Measurements from ENCODE around the gene GHITM. TPM values are rescaled to one million over a fixed set of nuclear protein-coding genes. Genes with fewer than 3 reads are reported as not detected.

The GHITM gene
- total and polyA plus RNA-seq, 2 of the 13 experiments (the other 11 are each of a cell fraction or from before 2014, with no cell fraction given): 163 to 212 TPM

DNA sequence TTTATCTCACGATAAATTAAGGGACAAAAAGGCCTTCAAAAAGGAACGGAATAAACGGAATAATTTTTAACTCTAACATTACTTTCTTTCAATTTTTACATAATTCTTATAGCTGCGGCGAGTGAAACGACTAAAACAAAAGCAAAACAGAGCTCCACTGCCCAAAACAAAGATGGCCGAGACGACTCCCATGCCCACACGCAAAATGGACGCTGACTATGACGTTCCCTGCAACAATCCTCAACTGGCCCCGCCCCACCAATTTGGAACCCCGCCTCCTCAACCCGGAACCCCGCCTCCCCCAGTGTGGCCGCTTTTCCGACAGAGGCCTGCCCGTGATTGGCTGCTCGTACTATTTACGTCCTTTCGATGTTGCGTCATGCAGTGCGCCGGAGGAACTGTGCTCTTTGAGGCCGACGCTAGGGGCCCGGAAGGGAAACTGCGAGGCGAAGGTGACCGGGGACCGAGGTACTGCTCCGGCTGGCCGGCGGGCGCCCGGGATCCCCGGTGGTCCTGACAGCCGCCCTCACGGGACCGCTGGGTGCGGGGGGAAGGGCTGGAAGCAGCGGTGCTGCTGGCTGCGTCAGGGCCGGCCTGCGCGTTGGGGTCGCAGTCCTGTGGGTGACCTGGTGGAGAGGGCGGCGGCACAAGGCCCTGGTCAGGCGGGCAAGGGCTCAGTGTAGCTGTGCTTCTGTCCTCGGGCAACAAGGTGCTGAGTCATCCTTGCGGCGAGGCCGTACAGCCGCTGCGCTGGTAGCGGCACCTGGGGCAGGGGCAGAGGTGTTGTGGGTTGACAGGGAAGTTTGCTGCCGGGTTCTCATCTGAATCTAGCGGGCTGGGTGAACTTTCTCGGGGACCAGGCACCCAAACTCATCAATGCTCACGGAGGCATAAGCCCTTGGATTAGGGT is at the start of gene GHITM (continued):
- TF ChIP-seq ZHX2 (IDR thresholded peaks at IDR 0.05; ENCODE audit: low read depth) (peak; percentile 99), ZHX2 (CRISPR knock-in tag; IDR thresholded peaks at IDR 0.05; ENCODE audit: borderline replicate concordance) (0 out of 2 replicates have a peak, but pooled peaks have one; percentile 53), ZNF121 (CRISPR knock-in tag; IDR thresholded peaks at IDR 0.05) (no peak), JUN (CRISPR knock-in tag; IDR thresholded peaks at IDR 0.05) (no peak), YY1 (IDR thresholded peaks at IDR 0.05; ENCODE audit: insufficient read depth, insufficient replicate concordance, low read depth, low read length) (peak; percentile 100), IRF1 (CRISPR knock-in tag; IDR thresholded peaks at IDR 0.05; ENCODE audit: low read depth) (no peak), UBTF (CRISPR knock-in tag; IDR thresholded peaks at IDR 0.05) (peak; percentile 96), ARNTL (CRISPR knock-in tag; IDR thresholded peaks at IDR 0.05) (peak; percentile 44; the same call in 1 of the 2 replicates), NFIC (IDR thresholded peaks at IDR 0.05; ENCODE audit: low read length) (no peak; the same call in 1 of the 2 replicates), THAP11 (CRISPR knock-in tag; IDR thresholded peaks at IDR 0.05) (peak; percentile 95), ZNF773 (CRISPR knock-in tag; IDR thresholded peaks at IDR 0.05; ENCODE audit: borderline replicate concordance) (0 out of 2 replicates have a peak, but pooled peaks have one; percentile 55), ZNF562 (CRISPR knock-in tag; IDR thresholded peaks at IDR 0.05; ENCODE audit: borderline replicate concordance) (no peak), ZNF225 (CRISPR knock-in tag; IDR thresholded peaks at IDR 0.05) (peak; percentile 95), ZNF468 (CRISPR knock-in tag; IDR thresholded peaks at IDR 0.05) (no peak), MXD1 (CRISPR knock-in tag; IDR thresholded peaks at IDR 0.05) (peak; percentile 81; the same call in 1 of the 2 replicates), MIER2 (CRISPR knock-in tag; IDR thresholded peaks at IDR 0.05) (no peak), FOXA1 (IDR thresholded peaks at IDR 0.05) (no peak), FOXA1 (CRISPR knock-in tag; IDR thresholded peaks at IDR 0.05) (peak; percentile 35; the same call in 1 of the 2 replicates), TMF1 (CRISPR knock-in tag; IDR thresholded peaks at IDR 0.05; ENCODE audit: low read depth) (0 out of 2 replicates have a peak, but pooled peaks have one; percentile 36)

Data from HepG2 (cell line).